Activated T-cell treated with anti-CD3 and anti-CD28 coated beads for 48 hours (primary cell): ENCODE measurements around the gene PDZD7.

Experiments
- DNase-seq: peaks from one replicate; pipeline ENCODE4 v3.0.0-alpha.2; 2020; ENCODE audit warnings: low read depth

PDZD7 gene

DNA sequence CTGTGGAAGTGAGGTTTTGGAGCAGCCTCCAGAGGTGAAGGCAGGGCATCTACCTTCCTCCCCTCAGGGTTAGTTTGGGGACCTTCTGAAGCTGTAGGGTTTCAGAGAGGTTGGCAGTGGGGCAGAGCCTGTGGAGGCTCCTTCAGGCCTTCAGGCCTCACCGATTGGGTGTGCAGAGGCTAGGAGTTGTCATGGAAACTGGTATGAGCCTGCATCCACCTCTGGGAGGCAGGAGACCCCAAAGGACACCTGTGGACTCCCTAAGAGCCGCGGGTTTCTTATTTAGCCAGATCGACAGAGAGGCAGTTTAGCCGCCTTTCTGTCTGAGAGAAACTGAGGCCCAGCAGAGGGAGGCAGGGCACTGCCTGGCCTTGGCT lies 29.3 kb downstream of the PDZD7 start:
- DNase-seq = no peak

DNA sequence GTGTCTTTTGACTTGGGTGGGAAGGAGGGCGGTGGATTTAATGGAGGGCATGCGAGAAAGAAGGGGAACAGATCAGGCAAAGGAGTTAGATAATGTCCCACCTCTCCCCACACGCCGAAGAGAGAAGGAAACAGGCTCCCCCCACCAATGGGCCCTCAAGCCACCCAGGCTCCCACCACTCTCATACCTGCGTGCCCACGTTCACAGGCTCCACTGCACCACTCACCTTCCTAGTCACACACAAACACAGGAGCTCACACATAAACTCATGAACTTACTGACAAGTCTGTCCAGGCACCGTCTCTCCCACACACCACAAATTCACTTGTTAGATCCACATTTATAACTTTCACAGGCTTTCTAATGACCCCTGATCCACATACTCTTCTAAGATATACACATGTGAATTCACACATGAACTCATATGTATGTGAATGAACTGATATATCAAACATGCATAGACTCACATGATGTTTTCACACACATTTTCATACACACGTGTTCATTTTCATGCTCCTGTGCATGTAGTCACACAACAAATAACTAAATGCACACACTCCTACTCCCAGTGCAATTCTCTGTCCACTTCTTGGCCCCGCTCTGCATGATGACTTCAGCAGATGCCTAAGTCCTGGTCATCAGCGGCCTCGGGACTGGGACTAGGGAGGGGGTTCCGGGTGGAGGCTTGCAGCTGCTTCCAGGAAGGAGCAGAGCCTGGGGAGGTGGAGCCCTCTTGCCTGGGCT lies 29.8 kb downstream of the PDZD7 start:
- no peak for DNase-seq

DNA sequence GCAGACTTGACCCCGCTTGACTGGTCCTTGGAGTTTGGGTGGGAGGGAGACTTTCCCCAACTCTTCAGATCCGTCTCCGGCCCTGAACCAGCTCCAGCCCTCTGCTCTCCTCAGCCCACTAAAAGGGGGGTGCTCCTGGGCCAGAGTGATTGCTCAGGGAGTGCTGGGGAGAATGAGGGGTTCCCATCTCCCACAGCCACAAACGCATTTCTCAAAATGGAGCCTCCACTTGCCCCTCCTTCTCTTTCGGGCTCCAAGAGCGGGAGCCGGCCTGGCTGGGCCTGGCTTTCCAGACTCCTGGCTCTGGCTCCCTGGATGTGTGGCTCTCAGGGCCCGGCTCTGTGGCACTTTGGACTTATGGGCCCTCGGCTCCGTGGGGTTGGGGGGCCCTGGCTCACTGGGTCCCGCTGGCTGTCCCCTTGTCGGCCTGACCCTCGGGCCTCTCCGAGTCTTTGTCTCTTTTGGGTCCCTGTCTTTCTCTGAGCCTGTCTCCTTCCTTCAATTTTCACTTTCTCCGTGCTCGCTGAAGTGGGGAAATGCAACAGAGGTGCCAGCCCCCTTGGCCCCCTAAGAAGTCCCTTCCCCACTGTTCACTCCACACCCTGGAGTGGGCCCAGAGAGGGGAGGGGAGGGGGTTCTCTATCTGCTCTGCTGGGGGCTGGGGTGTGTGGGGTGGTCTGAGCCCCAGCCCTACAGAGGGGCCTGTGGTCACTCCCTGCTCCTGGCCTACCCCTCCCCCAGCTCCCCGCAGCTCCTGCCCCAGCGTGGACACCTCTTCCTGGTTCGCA lies 30.6 kb downstream of the PDZD7 start:
- DNase-seq = no peak

DNA sequence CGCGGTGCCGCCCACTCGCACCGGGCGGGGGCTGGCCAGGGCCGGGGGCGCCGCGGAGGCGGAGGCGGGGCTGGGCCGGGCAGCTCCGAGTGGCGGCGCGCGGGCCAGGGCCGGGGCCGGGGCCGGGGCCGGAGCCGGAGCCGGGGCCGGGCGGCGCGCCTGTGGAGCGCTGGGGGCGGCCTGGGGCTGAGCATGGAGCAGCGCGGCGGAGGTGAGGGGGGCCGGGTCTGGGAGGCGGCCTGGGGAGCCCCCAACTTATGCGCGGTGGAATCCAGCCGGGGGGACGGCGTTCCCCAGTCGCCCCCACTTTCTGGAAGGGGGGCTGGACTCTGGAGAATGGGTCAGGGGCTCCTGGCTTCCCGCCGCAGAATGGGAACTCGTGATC lies 31.2 kb downstream of the PDZD7 start, which contains the start of gene LZTS2:
Gene LZTS2, plus strand, starts transcription at position 67 of the 385 bp plus-strand sequence. CDS start 2,731 bp downstream, outside the sequence.
- no peak for DNase-seq

DNA sequence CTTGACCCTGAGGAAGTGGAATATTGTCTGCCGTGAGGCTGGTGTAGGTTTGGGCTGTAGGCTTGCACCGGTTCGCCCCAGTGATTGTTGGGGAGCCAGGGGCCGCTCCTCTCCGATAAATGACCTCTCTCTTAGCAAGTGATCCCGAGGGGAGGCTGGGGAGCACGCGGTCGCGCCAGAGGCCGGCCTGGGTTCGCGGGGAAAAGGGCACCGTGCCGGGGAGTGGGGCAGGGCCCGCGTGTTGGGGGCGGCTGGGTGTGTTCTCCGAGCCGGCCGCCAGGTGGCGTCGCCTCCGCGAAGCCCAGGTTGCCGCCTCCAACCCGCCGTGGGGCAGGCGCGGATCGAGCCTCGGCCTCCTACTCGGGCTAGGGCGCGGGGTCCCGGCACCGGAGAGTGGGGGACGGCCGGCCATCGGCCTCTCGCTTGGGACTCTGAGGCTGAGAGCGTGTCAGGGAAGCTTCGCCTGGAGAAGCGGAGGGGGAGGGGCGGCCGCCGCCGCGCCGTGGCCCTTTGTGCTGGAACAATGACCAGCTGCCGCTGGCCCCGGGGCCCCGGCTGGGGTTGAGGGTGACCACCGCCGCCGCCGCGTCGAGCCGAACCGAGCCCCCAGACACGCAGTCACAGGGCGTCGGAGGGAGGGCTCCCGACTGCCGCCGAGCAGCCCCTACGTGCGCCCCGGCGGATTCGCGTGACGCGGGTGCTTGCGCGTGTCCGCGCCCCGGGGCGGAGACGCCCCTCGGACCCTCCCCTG lies 31.8 kb downstream of the PDZD7 start:
- DNase-seq = peak; percentile 75

DNA sequence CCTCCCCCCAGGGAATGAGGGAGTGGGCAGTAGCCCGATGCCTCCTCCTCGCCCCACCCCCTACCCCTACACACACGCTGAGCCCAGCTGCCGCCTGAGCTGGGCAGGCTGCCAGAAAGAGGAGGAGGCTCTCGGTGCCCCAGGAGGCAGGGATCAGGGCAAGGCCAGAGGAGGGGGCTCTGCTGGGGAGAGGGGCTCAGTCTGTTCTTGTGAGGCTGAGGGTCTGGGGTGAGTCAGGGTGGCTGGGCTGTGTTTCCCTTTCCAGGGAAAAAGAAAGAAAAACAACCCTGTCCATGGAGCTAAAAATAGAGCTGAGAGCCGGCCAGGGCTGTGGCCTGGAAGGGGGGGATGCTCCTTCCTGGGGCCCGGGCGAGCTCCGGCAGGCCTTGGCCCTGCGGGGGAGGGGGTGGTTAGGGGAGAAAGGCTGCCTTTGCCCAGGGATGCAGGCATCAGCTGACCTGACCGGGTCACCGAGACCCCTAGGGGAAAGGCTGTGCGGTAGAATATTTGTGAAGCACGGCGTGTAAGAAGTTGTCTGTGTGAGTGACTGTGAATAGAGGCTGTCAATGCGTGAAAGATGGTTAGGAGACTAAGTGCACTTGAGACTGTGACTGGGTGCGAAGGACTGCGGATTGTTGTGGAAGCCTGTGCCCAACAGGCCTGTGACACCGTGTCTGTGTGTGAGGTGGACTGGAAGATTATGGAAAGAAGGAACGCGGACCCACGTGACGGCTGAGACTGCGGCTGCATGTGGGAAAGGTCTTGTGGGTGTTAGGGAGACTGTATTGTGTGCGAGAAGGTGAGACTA lies 32.5 kb downstream of the PDZD7 start:
- DNase-seq = peak; percentile 59

DNA sequence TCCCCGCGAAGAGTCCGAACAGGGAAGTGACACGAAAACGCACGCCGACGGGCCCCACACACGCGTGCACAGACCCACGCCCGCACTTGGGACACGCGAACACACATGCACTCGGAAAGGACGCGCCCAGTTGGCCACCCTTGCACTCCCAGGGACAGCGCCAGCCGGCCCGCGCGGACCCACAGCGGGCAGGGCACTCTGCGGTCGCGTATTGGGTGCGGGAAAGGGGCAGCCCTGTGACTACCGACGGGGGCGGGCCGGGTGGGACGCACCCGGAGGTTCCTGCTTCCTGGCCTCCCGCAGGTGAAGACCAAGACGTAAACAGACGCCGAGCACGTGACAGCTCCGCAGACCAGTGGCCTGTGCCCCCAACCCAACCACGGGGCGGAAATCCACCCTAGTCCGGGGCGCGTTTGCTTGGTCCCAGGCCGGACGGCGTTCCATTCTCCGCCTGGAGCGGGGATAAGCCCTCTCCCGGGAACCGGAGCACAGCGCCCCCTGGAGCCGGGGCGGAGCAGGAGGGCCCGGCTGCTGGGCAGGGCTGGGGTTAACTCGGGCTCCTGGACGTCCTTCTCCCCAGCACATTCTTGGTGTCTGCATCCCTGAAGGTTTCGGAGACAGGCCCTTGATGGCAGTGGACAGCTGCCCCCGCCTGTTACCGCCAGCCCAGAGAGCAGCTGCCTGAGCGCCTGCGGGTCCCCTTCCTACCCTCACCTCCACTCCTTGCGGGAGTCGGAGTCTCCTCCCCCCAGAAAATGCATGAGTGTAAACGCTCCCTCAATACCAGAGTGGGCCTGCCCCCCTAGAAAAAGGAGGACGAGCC lies 33.4 kb downstream of the PDZD7 start:
- DNase-seq = peak; percentile 68

DNA sequence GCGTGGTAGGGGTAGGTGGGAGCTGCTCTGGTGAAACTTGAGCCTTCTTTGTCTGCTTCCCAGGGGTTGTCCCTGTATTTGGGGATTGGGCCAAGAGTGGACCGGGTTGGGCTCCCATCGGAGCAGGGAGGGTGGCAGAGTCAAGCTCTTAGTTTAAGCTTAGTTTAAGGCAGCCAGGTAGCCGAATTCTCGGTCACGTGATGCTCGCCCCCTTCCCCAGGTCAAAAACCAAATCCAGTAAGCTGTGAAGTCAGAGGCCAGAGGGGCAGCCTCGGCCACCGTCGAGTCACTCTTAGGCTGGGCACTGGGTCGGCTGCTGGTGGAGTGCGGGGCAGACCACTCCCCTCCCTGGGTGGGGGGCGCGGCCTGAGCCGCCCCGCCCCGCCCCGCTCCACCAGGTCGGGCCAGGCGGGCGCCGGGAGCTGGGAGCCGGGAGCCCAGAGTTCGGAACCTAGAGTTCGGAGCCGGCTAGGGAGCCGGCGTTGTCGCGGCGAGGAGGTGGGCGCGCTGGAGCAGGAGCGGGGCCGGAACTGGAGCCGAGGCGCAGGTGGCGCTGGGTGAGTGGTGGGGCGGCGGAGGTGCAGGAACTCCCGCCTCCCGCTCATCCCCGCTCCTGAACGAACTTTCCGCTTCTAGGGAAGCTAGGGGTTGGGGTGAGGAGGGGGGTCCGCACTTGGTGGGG lies 34.1 kb downstream of the PDZD7 start:
- peak; percentile 37 for DNase-seq

DNA sequence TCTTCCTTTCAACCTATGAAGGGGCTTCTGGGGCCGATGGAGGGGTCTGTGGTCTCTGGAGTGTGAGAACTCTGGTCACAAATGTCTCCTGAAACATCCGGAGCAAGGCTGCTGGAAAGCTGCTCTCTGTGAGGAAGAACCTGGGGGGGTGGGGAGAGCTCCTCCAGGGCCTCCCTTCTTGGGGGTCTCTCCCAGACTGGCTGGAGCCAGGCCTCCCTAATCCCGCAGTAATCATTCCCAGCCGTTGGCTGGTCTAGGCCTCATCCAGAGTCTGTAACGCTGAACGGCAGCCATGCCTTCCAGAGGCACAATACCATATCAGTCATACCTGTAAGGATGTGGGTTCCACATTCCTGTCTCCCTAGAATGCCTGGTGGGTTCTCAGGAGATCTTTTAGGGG lies 35.7 kb downstream of the PDZD7 start:
- no peak for DNase-seq

DNA sequence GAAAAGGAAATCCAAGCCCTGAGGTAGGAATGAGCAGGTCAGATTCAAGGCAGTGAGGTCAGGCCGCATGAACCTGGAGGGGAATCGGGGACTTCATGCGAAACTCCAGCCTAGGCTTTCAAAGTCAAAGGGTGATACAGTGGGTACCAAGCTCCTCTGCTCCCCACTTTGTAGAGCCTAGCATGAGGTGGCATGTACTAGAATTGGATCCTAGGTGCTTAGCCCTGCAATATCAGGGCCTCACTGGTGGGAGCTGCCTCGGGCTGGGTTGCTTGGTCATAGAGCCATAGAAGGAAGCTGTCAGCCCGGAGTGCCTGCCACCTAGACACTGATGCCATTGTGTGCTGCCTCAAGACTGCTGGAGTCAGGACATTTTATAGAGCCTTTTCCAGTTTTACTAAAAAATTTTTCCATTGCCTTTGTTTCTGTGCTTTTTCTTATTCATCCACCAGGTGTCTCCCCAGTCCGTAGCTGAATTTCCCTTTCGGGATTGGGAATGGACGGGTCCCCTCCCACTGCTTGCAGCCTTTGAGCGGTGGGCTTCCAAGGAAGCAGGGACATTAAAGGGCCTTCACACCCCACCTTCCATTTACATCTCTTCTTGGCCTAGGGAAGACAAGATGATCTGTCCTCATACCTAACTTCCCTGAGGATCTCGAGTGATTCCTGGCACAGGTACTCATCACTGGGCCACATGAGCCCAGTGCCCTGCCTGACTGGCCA lies 36.8 kb downstream of the PDZD7 start:
- DNase-seq = no peak

DNA sequence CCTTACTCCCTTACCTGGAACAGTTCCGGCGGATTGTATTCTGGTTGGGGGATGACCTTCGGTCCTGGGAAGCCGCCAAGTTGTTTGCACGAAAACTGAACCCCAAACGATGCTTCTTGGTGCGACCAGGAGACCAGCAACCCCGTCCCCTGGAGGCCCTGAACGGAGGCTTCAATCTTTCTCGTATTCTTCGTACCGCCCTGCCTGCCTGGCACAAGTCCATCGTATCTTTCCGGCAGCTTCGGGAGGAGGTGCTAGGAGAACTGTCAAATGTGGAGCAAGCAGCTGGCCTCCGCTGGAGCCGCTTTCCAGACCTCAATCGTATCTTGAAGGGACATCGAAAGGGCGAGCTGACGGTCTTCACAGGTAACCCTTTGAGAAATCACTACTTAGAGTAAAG lies 41.8 kb downstream of the PDZD7 start:
- no peak for DNase-seq

DNA sequence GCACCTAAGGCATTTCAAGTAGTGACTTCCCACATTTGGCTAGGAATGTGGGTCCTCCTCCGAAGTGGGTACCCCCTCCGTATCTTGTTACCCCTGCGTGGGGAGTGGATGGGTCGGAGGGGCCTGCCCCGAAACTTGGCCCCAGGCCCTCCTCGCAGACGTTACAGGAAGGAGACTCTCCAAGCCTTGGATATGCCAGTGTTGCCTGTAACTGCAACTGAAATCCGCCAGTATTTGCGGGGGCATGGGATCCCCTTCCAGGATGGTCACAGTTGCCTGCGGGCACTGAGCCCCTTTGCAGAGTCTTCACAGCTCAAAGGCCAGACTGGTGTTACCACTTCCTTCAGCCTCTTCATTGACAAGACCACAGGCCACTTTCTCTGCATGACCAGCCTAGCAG lies 42.8 kb downstream of the PDZD7 start:
- no peak for DNase-seq

DNA sequence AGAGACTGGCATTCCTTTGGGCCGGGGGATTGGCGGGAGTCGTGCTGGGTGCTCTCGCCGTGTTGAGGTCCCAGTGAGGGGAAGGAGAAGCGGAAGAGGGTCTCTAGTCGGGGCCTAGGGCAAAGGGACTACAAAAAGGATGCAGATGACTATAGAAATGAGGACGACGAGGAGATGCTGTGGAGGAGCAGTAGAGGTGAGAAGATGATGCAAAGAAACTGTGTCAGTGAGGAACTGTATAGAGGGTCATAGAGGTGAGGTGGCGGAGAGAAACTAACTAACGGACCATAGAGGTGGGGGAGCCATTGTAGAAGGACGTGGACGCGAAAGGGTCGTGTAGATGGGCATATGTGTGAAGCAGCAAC lies 43.3 kb downstream of the PDZD7 start:
- DNase-seq = no peak

DNA sequence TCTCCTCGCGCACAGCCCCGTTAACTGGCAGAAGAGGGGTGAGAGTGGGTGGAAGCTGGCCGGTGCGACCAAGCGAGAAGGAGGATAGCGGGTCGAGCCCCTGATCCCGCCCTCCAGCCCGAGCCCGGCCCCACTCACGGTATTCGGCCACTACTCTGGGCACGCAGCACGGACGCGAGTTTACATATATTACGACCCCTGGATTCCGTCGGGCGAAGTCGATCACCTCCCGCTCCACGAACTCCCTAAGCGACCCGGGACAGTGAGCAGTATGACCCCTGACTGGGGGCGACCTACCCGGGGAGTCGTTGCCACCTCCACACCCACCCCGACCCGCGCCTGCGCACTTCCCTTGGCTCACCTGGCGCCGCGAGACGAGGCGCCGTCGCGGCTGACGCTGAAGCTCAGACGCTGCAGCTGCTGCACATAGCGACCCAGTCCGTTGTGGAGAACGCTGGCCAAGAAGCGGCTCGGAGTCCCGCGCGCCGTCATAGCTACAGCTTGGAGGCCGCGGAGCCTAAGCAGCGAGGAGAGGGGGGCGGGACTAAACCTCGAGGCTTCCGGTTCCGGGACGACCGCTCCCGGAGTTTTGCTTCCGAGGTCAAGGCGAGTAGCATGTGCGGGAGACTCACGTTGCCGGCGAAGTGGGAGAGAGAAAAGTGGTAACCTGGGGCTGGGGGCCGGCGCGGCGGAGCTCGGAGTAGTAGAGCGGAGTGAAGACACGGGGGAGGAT lies 43.8 kb downstream of the PDZD7 start, which contains the start of the genes MRPL43 and TWNK:
Gene MRPL43, minus strand, starts transcription at position 546 of the 733 bp plus-strand sequence. Its CDS starts 54 bp downstream, at position 492.
Gene TWNK, plus strand, starts transcription at position 592 of the 733 bp plus-strand sequence. CDS start 668 bp downstream, outside the sequence.
- peak; percentile 77 for DNase-seq

DNA sequence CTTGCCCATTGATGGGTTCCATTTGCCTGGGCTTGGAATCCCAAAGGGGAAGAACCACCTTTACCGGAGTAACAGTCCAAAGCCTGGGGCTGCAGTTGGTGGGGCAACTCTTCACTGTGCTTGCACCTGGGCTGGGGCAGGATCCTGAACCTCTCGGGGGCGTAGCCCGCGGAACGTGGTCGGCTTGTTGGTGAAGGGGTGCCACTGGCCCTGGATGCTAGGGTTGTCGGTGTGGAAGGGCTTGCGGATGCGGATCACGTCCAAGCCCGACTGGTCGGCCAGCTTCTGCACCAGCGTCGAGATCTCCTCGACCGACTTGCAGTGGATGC lies 44.3 kb downstream of the PDZD7 start:
- DNase-seq = no peak

DNA sequence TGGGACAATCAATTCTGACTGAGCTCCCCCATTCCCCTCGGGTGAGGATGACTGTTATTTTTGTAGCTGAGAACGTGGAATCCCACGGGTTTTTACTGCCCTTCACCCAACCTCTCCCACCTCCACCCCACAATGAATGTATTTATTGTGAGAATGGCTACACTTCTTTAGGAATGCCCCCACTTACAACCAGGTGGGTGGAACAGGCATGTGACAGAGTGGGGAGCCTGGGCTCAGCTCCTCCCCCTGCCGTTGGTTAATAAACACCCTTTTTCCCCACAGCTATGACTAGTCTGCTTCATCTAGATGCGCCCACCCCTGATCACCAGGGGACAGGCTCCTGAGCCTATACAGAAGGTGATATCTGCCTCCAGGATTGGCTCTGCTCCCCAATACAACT lies 45.6 kb downstream of the PDZD7 start:
- DNase-seq = no peak

DNA sequence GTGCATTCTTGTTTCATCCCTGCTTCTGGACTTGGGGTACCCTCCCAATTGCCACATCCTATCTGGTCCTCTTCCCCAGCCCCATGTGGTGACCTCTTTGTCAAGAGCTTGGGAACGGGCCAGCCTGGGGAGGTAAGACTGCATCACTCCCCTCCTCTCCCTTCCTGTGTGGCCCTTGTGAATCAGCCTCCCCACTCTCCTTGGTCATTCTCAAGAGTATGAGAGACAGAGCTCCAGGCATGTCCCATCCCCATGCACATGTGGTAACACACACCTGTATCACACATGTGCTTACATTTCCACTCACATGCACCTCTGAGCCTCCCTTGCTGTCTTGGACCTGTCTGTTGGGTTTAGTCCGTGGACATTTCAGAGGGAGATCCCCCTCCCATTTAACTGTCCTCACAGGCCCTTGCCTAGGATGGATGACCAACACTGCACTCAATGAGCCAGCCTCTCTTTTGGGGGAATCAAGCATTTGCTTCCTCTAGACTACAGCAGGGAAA lies 46.2 kb downstream of the PDZD7 start:
- no peak for DNase-seq

DNA sequence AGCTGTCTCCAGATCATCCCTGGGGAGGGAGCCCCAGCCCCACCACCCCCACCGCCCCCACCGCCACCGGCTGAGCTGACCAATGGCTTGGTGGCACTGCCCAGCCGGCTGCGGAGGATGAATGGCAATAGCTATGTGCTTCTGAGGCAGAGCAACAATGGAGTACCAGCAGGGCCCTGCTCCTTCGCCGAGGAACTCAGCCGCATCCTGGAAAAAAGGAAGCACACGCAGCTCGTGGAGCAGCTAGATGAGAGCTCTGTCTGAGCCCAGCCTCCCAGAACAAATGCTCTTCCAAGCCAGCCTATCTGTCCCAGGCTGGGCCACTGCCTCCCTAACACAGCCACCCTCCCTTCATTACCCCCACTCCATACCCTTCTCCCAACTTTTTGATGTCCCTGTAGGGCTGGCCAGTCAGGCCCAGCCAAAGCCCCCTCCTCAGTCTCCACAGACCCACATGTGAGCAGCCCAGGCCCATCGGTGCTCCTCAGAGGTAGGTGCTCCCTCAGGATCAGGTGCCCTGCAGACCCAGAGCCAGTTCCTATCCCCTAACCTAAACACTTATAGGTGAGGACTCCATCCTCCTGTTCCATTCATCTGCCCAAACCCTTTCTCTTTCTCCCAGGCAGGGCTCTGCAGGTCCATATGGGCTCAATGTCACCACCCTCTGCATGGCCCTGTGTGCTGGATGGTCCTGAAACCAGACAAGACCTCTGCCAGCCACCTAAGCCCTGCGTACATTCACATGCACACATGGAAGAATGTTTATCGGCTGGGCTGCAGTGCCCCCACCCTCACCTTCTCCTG lies 46.9 kb downstream of the PDZD7 start:
- DNase-seq = no peak
